ENCODE data around the gene JPH4.

DNA sequence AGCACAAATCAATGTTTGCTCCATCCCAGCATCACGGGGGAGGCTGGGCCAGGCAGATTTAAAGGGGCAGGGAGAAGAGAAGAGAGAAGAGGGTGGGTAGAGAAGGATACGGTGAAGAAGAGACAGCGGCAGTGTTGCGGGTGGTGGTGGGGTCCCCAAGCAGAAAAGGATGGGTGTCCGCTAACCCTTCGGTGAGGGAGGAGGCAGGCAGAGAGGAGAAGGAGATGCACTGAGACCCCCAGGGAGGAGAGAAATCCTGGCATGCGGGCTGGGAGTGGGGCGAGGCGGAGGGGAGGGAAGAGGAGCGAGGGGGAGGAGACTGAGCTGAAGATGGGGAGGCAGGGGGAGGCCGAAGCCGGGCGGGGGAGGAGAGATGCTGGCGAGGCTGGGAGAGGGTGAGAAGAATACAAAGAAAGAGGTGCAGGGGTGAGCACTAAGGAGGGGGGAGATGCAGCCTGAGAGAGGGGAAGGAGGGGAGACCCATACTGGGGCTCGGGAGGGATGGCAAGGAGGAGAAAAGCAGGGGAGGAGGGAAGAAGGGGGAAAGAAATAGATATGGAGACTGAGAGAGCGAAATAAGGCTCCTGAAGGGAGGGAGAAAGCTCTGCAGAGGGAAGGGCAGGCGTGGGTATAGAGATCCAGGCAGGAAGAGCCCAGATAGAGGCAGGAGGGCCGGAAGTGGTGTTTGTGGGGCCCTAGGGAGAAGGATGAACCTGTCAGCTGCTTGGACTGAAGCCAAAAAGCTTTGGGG lies at the start of gene JPH4:
- TF ChIP-seq CTCF (IDR thresholded peaks at IDR 0.05; ENCODE audit: low read length) (no peak), EZH2 (IDR thresholded peaks at IDR 0.05; ENCODE audit: borderline replicate concordance, low read length) (no peak)
